HG02588 (cell line): Measurements from ENCODE around the gene PRR30.
"Not testable (repeated sequence)": the region's sequence is repeated elsewhere in the genome, so short reads cannot be mapped to it uniquely, and the experiment has no call there.

ENCODE experiments used
- ATAC-seq: cut with Tn5 transposase; IDR thresholded peaks from one replicate; pipeline ENCODE4 v1.9.1; 2021; ENCODE audit warnings: mild to moderate bottlenecking, moderate library complexity; ENCODE audit not compliant: unreplicated experiment

Gene PRR30

GRCh38 chr2:27139310-27139709, at the start of gene PRR30:
PRR30 (minus strand) TSS chr2:27139410; CDS start chr2:27138329, 1,081 bp downstream.
- no peak for ATAC-seq

DNA sequence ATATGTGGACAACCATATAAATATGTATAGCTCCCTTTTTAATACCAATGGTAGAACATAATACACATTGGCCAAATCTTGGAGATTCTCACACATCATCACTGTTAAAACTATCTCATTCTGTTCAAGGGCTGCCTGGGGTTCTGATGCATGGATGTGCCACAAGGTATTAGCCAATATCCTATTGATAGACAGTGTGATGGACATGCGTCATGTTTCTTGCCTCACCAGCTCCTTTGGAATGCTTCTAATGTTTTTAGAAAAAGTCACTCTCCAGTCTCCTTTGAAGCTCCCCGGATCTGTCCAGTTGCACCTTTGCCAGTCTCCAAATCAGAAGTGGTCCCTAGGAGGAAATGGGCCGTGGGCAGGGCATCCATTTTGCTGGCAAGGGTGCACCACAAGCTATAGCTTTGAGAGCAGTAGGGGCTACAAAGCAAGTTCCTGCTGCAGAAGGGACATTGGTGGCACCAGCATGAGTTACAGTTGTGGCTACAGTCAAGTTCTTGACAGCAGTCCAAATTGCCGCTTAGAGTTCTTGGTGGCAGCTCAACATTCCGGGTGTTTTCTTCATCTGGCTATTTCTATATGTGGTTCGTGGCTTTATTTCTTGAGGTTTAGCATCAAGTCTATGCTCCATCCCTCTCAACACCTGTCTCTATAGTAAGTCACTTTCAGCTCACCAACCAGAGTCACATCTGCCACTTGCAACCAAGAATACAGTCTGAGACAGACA, 47.6 kb upstream of the PRR30 start:
- ATAC-seq, result no peak

- no peak for ATAC-seq
These were observed 46.3 kb upstream of the PRR30 start for GRCh38 chr2:27185331-27186026.

DNA sequence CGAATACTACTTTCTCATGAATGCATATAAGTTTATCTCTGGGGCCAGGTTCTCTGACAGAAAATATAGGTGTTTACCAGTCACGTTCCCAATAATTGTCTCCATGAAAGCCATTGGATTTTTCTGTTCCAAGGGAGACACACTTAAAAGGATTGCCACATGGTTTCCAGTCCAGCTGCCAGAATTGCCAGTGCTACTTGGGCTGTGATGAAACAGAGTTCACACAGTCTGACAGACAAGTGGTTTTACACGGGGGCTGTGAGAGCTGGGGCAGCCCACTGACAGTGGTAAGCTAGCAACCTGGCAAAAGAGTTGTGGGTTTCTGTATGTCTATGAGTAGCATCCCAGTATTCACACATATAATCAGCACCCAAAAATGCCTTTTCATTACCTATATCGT, 44.9 kb upstream of the PRR30 start:
- no peak for ATAC-seq

DNA sequence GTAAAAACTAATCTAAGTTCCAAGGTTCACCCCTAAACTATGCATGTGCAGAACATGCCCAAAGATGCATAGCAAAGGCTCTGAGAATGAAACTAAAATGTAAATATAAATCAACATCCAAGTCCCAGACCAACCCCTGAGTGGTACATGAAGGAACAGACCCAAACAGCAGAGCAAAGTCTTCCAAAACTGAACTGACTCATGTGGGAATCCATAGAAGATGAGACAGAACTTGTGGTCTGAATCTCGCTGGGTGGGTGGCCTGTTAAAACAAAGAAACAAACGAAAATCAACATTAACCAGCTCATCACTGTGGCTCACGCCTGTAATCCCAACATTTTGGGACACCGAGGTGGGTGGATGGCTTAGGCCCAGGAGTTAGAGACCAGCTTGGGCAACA, 43.1 kb upstream of the PRR30 start:
- ATAC-seq, result no peak

DNA sequence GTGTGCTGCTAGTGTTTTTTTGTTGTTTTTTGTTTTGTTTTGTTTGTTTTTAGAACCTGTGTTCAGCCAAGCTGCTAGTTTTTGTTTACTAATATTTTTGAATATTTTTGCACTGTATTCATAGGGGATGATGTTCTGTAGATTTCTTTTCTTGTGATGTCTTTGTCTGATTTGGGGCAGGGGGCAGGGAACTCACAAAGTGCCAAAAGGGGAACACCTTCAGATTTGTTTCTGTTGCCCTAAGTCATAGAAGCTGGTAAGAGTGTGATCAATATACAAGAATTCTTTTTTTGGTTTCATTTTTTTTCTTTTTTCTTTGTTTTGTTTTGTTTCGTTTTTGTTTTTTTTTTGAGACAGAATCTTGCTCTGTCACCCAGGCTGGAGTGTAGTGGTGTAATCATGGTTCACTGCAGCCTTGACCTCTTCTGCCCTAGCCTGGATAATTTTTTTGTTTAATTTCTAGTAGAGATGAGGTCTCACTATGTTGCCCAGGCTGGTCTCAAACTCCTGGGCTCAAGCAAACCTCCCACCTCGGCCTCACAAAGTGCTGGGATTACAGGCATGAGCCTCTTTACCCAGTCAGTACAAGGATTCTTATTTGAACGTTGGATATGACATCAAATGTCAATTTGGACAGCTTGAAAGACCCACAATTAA, 40.3 kb upstream of the PRR30 start:
- ATAC-seq, result no peak

DNA sequence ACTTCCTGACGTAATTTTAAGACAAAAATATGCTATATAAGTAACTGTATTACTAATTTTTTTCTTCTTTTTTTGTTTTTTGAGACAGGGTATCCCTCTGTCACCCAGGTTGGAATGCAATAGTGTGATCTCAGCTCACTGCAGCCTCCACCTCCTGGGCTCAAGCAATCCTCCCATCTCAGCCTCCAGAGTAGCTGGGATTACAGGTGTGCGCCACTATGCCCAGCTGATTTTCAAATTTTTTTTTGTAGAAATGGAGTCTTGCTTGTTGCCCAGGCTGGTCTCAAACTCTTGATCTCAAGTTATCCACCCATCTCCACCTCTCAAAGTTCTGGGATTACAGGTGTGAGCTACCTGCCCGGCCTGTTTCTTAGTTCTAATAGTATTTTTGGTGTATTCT, 39.3 kb upstream of the PRR30 start:
- no peak for ATAC-seq

DNA sequence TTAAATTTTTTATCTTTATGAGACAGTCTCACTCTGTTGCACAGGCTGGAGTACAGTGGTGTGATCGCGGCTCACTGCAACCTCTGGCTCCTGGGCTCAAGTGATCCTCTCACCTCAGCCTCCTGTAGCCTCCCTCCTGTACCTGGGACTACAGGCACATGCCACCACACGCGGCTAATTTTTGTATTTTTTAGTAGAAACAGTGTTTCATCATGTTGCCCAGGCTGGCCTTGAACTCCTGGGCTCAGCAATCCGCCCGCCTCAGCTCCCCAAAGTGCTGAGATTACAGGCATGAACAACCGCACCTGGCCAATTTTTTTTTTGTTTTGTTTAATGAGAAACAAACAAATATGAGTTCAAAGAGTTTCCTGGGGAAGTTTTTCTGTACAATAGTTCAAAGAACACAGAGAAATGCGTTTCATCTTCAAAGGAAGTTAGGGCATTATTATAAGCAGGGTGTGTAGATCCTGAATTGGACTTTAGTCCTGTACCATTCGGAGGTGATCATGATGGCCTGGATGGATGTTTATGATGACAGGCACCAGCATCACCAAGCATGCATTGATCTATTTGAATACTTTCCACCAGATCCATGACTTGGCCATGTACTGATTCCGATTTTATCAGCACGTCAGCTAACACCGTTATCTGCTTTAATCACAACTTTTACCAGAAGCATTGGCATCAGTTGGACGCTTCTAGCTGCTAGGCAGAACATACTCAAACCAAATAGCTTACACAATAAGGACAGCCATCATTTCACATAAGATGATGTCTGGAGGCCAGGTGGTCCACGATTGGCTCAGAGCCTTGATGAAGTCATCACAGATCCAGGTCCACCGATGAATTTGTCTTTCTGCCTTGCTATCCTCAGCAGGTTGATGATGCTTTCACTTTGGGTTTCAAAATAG, 38.5 kb upstream of the PRR30 start:
- ATAC-seq, result no peak

GRCh38 chr2:27175781-27176180, 36.6 kb upstream of the PRR30 start:
- not testable (repeated sequence) for ATAC-seq

- ATAC-seq, result no peak
These were observed 36.1 kb upstream of the PRR30 start for GRCh38 chr2:27175330-27175729.

DNA sequence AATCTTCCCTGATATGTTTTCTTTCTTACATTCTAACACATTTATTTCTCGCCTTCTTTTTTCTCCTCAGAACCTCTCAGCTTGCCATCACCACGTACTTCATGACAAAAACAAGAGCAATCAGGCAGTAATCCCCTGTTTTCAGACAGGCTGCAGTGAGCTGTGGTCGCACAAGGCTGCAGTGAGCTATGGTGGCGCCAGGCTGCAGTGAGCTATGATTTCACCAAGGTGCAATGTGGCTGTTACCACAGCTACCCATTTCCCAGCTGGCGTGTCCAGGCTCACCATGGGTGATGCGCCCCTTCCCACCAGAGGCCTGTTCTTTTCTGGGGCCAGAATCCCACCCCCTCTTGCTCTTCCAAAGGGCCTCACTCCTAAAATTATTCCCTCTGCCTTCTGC, 35.4 kb upstream of the PRR30 start:
- no peak for ATAC-seq

DNA sequence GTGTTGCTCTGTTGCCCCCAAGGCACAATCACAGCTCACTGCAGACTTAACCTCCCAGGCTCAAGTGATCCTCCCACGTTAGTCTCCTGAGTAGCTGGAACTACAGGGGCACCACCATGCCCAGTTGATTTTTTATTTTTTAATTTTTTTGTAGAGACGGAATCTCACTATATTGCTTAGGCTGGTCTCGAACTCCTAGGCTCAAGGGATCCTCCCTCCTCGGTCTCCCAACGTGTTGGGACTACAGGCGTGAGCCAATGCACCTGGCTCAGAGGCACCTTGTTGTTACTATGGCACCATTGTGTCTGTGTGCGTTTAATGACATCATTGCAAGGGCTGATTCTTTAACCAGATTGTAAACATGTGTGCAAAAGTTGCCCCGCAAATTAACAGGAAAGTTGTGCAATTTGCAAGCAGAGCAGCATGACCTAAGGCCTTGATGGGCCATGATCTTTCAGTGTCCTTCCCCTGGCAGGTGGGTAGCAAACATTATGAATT, 32.2 kb upstream of the PRR30 start:
- no peak for ATAC-seq

DNA sequence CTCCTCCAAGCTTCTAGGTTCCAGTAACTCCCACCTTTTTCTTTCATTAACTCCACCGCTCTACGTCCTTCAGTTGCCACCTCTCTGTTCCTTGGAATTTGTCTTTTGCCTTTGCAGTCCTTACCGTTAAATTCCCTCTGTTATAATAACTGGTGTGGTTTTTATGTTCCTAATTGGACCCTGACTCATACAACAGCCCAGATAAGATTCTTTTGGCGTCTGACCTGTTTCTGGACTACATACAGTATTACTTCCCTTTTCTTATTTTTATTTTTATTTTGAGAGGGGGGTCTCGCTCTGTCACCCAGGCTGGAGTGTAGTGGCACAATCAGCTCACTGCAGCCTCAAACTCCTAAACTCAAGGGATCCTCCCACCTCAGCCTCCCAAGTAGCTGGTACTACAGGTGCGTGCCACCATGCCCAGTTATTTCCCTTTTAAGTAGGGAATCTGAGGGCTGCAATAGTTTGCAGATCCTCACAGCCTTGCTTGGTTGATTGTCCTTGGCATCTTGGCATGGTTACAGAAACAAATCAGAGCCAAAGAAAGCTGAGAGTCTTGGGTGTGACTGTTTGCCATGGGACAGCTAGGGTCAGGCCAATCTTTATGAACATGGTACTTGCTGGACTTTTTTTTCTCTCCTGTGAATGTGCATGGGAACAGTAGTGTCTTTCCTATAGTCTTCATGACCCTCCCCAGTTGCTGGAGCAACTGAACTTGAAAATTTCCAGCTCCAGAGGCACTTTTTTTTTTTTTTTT, 31.5 kb upstream of the PRR30 start:
- no peak for ATAC-seq

DNA sequence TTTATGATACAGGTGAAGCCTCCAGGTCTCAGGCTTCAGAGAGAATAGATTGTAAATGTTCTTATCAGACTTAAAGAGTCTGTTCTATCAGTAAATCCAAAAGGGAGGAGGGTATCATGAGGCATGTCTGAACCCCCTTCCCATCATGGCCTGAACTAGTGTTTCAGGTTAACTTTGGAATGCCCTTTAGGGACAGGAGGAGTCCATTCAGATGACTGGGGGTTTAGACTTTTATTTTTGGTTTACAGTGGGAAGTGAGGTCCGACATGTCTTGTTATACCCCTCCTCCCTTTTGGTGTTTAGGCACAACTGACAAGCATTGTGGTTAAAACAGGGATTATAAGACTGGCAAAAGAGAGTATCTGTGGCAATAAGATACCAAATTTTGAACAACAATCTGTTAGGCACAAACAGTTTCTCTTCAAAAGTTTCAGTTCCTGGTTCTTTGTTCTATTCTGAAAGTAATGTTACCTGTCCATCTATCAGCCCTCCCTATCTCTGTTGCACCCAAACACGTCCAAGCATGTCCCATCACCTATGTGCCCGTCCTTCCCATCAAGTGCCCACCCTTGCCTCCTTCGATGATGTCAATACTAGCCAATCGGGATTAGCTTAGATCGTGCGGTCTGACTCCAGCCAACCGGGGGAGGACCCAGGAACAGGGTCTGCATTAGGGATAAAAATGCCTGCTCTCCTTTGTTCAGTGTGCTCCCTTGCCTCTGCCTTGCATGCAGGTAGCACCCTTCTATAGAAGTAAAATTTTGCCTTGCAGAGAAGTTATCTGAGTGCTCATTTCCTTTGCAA, 26.0 kb upstream of the PRR30 start:
- no peak for ATAC-seq

GRCh38 chr2:27162151-27163121, 23.2 kb upstream of the PRR30 start:
- no peak for ATAC-seq

GRCh38 chr2:27160191-27160590, 21.0 kb upstream of the PRR30 start:
- ATAC-seq, result no peak

GRCh38 chr2:27159271-27159670, 20.1 kb upstream of the PRR30 start:
- ATAC-seq, result no peak

- ATAC-seq, result no peak
These were observed 19.3 kb upstream of the PRR30 start for GRCh38 chr2:27158468-27158867.
